Limb (tissue), 2 donors: ENCODE data around the gene IMPDH1.

Experiments
- DNase-seq, 2 donors: peaks; one replicate each; pipeline ENCODE4 v3.0.0-alpha.2; 2016; ENCODE audit errors: extremely low spot score in 2 of 2

IMPDH1 gene

GRCh38 chr7:128434413-128435326 is 24.9 kb upstream of the IMPDH1 start:
- no peak for DNase-seq

GRCh38 chr7:128431754-128432153 is 22.0 kb upstream of the IMPDH1 start:
- no peak for DNase-seq

- DNase-seq, result no peak
Measured at GRCh38 chr7:128431221-128431620, 21.4 kb upstream of the IMPDH1 start.

- no peak for DNase-seq
Measured at GRCh38 chr7:128430207-128430606, 20.4 kb upstream of the IMPDH1 start.

GRCh38 chr7:128427289-128427891 is 17.6 kb upstream of the IMPDH1 start:
- DNase-seq, result peak in 1 of 2 donors; percentile 83

DNA sequence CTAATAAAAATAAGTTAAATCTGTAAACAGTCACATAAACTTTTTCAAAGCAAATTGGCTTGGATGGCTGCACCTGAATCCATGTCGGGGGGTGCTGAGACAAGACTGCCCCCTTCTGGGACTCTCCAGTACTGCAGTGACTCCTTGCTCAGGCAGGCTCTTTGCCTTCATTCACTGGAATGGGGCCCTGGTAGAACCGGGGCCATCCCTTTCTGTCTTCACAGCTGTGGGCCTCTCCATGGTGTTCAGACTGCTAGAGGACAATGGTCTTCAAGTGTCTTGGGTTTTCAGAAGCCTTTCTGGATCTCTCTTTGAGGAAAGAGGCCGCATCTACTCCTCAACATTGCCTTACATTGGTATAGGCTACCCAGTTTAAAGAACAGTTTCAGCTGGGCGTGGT is 16.1 kb upstream of the IMPDH1 start:
- DNase-seq, result peak in 1 of 2 donors; percentile 74

- DNase-seq, result no peak
Measured at GRCh38 chr7:128424686-128425275, 15.0 kb upstream of the IMPDH1 start.

DNA sequence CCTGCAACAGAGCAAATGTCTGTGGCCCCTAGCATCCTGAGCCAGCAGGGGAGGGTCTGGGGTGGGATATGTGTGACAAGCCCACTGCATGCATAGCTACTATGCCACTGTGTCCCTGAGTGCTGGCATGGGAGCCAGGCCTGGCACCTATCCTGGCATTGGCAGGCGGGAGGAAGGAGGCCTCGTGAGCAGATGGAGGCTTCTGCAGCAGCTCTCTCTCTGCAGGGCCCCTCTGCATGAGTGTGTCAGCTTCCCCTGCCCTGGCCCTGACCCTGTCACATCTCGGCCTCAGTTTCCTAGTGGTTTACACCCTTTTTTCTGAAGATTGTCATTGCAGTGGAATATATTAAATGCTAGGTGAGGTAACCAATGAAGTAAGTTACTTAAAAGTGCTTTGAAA is 13.1 kb upstream of the IMPDH1 start:
- no peak for DNase-seq

DNA sequence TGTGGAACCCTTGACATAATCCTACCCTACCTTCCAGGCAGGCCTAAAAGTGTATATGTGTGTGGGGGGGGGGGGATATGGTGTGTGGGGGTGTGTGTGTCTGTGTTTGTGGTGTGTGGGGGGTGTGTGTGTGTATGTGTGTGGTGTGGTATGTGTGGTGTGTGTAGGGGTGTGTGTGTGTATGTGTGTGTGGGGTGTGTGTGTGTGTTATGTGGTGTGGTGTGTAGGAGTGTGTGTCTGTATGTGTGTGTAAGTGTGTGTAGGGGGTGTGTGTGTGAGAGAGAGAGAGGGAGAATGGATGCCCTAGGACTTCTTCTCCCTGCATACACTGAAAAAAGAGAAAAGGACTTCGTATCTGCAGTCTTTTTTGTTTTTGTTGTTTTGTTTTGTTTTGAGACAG is 12.3 kb upstream of the IMPDH1 start:
- DNase-seq, result no peak

GRCh38 chr7:128421384-128421783 is 11.6 kb upstream of the IMPDH1 start:
- DNase-seq, result no peak

- DNase-seq, result no peak
Measured at GRCh38 chr7:128420773-128421172, 11.0 kb upstream of the IMPDH1 start.

DNA sequence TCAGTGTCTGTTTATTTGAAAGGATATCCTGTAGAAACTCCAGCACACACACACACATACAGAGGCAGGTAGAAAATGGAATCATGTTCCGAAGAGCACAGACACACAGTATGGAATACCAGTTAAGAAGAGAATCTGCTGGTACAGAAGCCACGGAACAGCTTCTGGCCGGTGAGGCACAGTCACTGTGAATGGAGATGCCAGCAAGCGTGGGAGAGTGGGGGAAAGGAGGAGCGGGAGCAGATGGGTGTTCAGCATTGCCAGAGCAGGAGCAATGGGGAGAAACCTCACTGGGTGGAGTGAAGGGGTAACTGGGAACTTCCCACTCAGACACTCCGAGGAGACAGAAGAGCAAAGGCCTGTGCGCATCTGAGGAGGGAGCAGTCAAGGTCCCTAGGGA is 9.5 kb upstream of the IMPDH1 start:
- DNase-seq, result no peak

GRCh38 chr7:128417071-128417470 is 7.3 kb upstream of the IMPDH1 start:
- no peak for DNase-seq

GRCh38 chr7:128415217-128415785 is 5.5 kb upstream of the IMPDH1 start:
- no peak for DNase-seq

DNA sequence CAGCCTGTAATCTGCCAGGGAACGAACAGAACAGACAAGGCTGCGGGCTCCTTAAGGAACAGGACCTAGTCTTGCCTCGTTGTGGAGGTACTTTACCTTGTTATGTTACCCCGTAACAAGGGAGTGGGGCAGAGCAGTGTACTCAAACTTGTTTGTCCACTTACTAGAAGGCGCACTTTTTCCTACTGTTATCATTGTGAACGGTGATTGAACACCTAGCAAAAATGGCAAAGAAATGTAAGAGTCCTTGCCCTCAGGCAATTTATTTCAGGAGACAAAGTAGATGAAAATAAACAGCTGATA is 620 bp upstream of the IMPDH1 start:
- DNase-seq, result no peak

- peak in 1 of 2 donors; percentile 52 for DNase-seq
Measured at GRCh38 chr7:128408709-128409595, 830 bp downstream of the IMPDH1 start.

- peak in 1 of 2 donors; percentile 39 for DNase-seq
Measured at GRCh38 chr7:128407751-128408708, 1.8 kb downstream of the IMPDH1 start.

- peak in 1 of 2 donors; percentile 29 for DNase-seq
Measured at GRCh38 chr7:128407233-128407589, 2.6 kb downstream of the IMPDH1 start.

DNA sequence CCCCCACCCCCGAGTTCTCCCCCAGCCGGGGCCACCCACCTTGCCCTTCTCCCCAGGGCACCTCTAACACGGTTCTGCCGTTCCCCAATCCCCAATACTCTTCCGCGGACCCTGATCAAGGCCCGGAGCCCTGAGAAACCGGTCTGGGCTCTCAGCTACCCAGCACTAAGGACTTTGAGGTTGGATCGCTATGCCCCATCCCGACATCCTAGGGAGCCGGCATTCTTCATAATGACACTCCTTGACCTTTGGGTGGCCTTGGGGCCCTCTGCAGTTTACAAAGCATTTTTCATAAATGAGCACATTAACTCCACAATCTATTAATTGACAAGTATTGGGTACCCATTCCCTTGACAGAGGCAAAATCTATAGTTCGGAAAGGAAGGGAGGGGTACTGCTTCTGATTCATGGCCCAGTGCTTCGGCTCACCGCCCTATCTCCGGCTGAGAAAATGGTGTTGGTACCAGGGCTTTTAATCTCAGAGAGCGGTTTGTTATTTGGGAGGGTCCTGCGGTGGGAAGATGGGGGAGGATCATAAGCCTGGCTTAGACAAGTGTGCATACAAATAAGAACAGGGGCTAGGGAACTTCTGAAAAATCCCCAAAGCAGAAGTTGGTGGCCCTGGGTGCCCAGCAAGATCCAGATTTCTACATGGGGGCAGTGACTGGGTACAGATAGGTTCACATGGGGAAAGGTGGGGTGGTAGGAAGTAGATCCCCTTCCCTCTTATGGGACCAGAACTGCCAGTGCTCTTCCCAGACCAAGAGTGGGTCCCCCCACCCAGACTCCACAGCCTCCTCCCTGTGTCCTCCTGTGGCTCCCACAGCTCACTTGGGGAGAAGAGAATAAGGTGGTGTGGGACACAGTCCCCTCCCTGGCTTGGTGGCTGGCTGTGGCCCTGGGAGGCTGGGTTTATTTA is 3.2 kb downstream of the IMPDH1 start:
- DNase-seq, result no peak
